Stimulated activated CD4-positive, alpha-beta T cell treated with anti-CD3 and anti-CD28 coated beads, Interleukin-4, amount 100 ng/mL, for 4 hours (primary cell): ENCODE data around the gene RNU5D-1.
"Not testable (repeated sequence)": the region's sequence is repeated elsewhere in the genome, so short reads cannot be mapped to it uniquely, and the experiment has no call there.

Source experiments
- DNase-seq, 2 experiments: peaks; one replicate each; pipeline ENCODE4 v3.0.0-alpha.2; 2020

The RNU5D-1 gene

DNA sequence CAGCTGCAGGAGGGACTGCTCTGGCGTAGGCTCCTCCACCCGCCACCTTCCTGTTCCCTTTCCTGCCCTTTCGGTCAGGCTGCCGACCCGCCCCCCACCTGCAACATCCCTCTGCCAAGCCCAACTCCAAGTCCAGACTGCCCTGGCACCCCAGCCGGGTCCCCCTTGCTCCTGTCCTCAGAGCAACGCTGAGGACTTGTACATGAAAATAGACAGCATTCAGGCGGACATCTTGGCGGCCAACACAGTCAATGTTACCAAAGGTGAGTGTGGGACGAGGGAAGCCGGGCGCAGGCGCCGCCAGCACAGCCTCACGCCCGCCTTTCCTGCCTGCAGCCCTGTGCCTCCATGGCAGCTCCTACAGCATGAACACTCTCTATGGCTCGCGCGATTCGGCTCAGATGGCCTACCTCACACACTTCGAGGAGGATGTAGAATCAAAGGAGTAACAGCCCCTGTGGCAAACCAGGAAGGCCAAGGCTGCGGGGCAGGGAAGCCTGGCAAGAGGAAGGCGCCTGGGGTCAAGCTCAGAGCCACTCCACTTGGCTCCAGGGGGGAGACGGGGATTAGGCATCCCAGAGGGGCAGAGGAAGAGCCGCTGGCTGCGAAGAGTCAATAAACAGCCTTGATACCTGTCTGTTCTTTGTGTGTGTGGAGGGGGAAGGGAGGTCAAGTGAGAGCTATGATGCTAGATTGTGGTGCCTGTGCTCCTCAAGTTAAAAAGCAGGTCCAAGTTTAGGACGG lies 5.8 kb downstream of the RNU5D-1 start:
- no peak for DNase-seq

DNA sequence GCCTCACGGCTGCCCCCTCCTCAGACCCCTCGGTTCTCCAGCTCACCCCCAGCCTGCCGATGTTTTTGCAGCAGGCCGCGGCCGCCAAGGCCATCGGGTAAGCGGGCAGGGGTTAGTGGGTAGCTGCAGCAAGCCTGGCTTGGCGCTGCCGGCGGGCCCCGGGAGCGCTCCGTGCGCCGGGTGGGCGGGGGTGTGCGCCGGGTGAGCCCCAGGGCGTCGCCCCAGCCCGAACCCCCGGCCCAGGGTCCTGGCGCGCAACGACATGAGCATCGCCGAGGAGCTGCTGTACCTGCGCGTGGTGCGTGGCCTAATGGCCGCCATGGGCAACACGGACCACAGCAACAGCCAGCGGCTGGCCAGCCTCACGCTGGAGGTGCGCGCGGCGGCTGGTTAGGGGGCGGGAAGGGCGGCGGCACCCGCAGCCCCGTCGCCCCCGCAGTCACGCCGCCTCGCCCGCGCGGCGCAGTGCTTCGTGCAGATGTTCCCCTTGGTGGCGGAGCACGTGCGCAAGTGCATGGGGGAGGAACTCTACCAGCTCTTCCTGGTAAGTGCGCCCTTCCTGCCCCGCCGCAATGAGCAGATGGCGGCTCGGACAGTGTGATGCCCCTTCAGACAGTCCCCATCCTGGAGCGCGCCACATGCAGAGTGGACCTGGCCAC lies 6.5 kb downstream of the RNU5D-1 start:
- DNase-seq = peak in 1 of 2 experiments; percentile 30

DNA sequence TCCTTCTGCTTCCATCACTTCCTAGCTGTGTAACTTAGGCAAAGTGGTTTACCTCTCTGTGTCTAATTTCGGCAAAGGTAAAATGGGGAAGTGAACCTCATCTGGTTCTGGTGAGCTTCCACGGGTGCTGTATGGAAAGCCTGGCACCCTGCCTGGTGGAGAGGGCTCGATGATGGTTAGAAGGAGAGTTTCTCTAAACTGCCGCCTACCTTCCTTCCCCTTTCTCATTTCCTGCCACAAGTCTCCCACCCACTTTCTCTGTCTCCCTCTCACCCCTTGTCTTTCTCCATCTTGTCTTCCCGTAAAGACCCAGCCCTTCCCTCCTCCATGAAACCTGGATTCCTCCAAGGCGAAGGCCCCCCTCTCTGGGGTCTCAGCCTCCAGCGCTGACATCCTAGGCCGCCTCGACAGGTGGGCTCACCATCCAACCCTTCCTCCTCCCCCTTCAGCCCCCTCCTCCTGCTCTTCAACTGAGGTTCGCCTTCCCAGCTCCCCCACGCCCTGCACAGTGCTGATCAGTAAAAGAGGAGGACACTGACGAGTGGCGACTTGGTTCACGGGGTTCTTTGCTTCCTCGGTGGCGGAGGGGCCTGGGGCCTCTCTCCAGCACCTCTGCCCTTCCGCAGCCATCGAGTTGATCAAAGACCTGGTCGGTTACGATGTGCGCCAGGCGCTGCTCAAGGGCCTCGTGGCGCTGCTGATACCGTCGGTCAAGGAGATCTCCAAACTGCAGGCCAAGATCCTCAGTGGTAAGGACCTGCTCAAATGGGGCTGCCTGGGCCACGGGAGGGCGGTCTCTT lies 7.3 kb downstream of the RNU5D-1 start:
- peak; percentile 51 to 59 for DNase-seq

DNA sequence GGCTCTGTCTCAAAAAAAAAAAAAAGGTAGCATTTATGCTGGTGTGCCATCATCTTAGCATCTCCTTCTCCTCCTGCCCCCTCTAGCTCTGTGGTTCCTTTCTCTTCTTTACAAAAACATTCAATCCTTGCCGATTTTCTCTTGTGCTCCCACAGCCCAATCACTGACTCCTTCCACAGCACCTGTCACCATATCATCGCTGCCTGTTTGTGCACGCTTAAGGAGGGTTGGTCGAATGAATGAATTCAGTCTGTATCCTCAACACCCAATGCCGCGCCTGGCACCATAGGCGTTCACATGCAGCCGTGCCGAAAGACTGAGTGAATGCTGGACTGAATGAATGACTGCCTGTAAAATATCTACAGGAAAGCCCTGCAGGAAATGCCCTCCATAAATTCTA lies 7.9 kb downstream of the RNU5D-1 start:
- peak in 1 of 2 experiments; percentile 20 for DNase-seq

DNA sequence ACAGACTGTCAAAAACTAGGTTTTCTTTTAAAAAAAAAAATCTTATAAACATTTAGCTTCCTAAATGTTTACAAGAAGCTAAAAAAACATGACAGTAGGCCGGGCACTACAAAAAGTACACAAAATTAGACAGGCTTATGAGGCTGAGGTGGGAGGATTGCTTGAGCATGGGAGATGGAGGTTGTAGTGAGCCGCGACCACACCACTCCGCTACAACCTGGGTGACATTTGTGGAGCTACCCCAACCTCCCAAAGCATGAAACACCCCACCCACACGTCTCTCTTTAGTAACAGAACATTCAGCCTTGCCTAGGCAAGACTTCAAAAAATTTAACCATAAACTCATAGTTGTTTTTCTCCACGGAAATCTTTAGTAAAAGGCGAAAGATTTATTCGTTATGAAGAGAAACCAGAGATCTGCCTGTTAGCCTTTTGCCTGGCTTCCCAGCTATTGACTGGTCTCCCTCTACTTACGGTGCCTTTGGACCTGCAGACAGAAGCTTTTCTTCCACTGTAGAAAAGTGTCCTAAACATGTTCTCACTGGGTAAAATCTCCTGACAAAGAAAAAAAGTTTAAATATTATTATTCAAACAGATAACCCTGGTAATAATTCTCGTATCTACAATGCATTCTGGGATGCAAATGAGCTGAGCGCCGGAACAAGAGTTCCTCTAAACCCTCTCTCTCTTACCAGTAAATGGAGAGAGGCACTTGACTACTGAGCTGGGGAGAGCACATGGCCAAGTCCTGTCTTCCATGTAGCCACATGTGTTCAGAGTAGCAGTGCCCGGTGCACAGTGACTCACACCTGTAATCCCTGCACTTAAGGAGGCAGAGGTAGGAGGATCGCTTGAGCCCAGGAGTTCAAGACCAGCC lies 9.2 kb downstream of the RNU5D-1 start:
- peak; percentile 66 to 82 for DNase-seq

DNA sequence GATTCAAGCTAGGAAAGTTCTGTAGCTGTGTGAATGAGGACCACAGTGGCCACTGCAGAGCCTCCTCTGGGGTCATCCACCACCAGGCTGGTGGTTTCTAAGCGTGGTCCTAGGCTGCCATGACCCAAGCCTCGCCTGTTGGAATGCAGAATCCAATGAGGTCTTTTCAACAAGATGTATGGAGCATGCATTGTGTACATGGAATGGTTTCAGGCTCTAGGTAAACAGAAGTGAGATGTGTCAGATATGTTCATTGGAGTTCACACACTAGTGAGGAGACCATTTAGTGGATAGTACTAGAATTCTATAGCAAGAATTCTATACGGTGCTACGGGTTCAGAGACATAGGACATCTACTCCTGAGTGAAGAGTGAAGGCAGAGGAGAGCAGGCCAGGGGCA lies 10.7 kb downstream of the RNU5D-1 start:
- DNase-seq = no peak

DNA sequence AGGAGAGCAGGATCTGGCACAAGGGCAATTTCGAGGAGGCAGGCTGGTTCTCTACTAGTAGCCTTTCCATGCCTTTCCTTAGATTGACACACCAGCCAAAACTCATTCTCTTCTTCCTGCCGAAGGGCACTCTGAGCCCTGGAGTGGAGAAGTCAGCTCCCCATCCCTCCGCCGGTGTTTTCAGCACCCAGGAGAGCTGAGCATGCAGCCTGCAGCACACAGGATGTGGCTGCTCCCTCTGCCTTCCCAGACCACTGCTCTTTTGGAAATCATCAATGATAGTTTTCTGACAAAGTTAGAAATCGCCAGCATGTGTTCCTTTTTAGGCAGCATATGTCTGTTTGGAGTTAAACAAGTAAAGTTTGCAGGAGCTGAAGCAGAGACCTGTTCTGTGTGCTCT lies 11.7 kb downstream of the RNU5D-1 start:
- DNase-seq = no peak

DNA sequence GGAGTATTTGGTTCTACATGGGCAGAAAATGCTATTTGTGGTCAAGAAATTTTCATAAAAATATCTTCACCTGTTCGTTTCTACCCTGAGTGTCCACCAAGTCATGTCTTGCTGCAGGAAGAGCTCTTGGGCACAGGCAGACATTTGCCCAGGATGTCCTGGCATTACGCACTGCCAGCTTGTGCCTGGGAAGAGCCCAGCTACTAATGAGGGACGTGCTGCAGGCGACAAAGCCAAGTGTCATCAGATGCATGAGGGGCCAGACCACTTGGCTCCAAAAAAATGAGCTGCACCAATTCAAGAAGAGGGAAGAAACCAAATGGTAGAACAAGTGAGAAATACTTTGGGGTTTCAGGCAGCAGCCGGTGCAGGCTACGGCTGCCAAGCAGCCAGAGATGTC lies 12.9 kb downstream of the RNU5D-1 start:
- no peak for DNase-seq

DNA sequence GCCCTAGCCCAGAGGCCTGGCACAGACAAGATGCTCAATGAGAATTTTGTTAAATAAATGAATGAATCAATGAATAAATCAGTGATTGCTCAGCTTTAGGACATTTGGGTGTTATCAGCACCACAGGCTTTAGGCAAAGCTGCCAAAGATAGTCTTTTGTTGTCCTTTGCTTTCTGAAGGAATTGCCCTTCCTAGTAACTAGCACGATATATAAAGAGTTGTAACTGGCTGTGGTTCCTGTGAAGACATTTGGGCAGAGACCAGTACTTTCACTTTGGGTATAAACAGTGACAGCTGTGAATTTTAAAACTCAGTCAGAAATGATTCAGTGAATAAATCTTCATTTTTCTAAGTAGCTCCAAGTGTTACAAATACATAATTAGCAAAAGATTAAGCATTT lies 13.3 kb downstream of the RNU5D-1 start:
- DNase-seq = no peak

DNA sequence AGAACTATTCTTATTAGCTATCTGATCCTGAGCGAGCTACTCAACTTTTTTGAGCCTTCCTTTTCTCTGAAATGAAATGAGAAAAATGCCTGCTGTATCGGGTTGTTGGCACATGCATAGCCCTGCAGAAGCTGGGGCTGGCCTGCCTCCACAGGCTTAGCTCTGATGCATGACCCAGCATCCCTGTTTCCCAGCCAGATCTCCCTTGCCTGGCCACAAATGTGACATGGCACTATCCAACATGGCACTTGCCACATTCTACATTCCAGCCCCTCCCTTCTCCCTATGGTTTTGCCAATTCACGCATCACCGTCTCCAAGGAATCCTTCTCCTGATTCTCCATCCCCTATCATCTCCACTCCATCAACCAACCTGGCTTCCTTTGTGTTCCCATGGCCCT lies 13.8 kb downstream of the RNU5D-1 start:
- DNase-seq = no peak

DNA sequence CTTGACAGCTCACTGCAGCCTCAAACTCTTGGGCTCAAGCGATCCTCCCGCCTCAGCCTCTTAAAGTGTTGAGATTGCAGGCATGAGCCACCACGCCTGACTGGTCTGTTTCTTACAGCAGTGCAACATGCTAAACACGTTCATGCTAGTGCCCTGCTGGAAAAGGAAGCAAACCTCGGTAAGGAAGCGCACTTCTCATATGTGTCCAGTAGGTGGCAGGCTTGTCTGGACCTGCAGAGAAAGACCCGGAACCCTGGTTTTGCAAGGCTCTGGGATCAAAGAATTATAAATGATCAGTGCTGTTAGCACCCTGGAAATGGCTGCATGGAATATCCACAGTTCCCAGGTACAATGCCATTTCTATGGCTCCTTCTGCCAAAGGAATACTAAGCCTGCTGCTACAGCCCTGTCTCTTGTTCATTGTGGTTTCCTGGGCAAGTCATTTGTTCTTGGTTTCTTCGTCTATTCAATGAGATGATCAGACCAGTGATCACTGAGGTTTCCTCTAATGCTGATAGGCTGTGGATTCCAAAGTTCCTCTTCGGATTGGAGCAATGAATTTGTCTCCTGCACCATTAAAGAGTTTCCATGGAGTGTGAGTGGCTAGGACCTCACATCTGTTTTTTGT lies 15.9 kb downstream of the RNU5D-1 start:
- DNase-seq = peak; percentile 36 to 63

DNA sequence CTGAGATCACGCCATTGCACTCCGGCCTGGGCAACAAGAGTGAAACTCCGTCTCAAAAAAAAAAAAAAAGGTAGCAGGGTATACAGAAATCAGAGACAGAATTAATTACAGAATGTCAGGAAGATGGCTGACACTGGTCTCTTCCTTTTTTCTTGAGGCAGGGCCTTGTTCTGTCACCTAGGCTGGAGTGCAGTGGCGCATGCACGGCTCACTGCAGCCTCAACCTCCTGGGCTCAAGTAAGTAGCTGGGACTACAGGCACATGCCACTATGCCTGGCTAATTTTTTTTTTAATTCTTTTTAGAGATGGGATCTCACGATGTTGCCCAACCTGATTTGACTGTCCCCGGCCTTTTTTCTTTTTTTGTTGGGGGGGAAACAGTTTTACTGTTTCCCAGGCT lies 16.4 kb downstream of the RNU5D-1 start:
- no peak for DNase-seq

DNA sequence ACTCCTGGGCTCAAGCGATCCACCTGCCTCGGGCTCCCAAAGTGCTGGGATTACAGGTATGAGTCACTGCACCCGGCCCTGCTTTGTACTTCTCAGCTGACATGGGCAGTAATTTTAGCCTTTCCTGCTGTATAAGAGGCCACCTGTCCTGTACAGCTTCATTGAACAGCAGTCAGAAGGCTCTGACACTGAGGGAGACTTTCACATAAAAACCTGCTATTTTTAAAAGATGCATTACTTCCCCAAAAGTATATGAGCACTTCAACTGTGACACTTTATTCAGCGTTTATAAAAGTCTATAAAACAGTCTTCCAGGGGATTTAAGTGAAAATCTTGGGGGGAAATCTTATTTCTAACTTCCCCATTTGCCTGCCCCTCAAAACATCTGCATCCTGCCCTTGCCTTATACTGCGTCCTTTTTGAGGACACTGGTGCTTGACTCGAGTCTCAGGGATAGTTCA lies 17.6 kb downstream of the RNU5D-1 start:
- no peak for DNase-seq

DNA sequence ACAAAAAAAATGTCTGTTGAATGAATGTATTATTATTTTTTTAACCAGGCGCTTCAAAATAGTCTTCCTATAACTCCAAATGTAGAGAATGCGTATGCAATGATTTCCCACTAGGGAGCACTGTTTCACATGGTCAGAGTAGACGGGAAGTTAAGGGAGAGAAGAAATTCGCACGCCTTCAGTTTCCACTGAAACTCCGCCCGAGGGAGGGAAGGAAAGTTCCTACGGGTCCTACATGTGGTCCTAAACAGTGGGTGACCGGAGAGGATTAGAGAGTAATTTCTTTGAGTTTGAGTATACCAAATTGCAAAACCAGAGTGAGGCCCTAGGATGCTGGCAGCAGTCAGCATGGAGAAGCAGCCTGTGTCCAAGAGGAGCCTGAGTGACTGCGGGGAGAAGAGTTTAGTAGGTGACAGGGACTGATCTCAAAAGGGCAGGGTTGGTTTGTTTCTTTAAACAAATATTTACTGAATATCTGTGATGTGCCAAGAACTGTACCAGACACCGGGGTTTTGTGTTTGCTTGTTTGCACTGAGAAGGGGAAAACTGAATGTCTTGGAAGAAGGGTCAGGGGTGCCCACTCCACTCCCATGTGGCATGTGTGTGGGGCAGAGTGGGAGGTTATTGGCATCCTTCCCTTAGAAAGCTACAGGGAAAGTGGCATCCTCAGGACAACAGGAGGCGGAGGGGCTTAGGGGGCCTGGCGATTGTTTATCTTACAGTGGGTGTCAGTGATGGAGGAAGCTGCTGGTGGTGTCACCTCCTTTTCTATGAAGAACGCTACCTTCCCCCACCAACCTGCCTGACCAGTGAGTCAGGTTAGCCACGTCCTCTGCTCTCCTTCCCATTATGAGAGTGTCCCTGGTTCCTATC lies 22.8 kb downstream of the RNU5D-1 start:
- peak in 1 of 2 experiments; percentile 39 for DNase-seq

DNA sequence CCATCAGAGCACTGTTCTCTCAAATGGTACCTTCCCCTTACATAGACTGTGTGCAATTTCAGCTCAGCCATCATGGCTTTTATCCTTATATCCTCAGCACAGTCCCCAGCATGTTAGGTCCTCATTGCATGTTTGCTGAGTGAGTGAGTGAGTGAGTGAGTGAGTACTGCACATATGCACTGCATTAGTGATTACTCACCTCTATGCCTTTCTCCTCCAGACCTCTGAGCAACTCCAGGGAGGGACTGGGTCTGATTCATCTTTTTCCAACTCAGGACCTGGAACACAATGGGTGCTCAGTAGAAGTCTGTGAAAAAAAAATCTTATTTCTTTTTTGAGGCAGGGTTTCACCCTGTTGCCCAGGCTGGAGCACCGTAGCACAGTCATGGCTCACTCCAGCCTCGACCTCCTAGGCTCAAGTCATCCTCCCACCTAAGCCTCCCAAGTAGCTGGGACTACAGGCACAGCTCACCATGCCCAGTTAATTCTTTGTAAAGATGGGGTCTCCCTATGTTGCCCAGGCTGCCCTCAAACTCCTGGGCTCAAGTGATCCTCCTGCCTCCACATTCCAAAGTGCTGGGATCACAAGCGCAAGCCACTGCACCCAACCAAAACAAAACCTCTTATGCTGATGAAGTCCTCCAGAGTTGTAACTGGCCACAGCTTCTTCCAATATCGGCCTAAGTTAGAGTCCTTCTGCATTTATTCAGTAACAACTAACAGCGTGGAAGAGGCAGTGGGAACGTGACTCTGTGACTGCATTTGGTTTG lies 23.7 kb downstream of the RNU5D-1 start:
- no peak for DNase-seq

DNA sequence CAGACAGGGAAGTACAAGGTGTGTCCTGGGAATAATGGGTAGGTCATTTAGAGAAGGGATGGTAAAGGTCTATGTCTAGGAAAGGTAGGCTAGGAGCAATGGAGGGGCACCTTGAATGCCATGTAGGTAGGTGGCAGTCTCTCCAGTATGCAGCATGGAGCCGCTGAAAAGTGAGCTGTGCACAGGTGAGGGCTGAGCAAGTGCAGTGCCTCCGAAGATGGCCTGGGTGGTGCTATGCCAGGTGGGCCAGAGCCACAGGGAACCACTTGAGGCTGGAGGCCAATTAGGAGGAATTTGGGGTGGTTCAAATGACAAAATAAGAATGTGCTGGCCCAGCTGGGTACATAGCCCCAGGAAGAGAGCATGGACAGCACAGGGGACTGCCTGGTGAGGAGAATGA lies 25.0 kb downstream of the RNU5D-1 start:
- no peak for DNase-seq

DNA sequence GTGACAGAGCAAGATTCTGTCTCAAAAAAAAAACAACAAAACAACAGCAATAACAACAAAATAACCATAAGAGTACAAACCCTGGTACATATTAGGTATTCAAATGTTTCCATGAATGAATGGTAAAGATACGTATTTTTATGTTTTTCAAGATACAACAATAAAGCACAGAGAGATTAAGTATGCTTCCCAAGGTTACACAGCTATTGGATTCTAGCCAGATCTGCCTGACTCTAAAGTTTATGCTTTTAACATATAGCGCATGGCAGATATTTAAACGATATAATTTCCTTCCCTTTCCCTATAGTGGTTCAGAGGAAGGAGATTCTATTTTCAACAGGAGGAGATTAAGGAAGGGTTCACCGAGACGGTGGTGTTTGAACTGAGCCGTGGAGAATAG lies 25.5 kb downstream of the RNU5D-1 start:
- DNase-seq = no peak

DNA sequence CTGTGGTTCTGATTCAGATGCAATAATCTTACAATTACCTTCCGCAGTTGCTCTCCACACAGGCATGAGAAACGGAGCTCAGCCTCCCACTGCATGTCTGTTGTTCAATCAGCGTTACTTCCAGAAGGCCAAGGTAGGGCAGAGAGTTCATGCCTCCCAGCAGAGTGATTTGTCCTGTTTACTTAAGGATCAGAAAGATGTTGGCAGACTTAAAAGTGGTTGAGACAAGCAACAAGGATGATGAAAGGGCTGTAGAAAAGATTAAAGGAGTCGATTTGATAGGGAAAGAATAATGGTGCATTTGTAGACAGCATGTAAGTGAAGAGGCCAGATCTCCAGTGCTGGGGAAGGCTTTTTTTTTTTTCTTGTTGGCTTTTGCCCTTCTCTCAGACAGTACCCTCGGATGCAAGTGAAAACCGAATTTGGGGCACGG lies 29.8 kb downstream of the RNU5D-1 start:
- DNase-seq = no peak

DNA sequence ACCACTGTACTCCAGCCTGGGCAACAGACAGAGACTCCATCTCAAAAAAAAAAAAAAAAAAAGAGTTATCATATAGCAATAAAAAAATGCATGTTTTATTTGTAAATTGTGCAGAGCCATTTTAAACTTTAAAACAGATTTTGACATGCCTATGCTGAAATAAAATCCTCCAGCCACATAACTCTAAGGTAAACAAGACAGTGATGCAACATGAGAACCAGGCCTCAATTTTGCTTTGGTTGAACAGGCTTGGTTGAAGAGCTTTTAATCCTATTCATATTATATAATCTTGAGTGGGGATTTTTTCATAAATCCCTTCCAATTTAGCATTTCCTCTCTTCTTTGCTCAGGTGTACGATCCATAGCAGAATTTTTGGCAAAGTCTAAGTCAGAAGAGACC lies 30.4 kb downstream of the RNU5D-1 start:
- DNase-seq = no peak

DNA sequence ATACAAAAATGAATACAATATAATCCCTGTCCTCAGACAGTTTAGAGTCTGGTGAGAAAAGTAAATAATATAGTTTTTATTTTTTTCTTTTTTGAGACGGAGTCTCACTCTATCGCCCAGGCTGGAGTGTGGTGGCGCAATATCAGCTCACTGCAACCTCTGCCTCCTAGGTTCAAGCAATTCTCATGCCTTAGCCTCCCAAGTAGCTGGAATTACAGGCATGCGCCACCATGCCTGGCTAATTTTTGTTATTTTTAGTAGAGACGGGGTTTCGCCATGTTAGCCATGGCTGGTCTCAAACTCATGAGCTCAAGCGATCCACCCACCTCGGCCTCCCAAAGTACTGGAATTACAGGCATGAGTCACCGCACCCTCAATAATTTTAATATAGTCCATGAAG lies 31.6 kb downstream of the RNU5D-1 start:
- not testable (repeated sequence) for DNase-seq
